ENCODE results near the gene HIPK4.
A peak's percentile ranks its signal among the peaks of the same experiment; 100 is the strongest.

Gene HIPK4

GRCh38 chr19:40366697-40367561 is 23.1 kb downstream of the HIPK4 start:
- no peak for DNase-seq (ENCODE audit: low spot score)

GRCh38 chr19:40365613-40366401 is 24.2 kb downstream of the HIPK4 start:
- no peak for DNase-seq (ENCODE audit: low spot score)

GRCh38 chr19:40365010-40365409 is 25.0 kb downstream of the HIPK4 start:
- no peak for DNase-seq (ENCODE audit: low spot score)

GRCh38 chr19:40363069-40363468 is 26.9 kb downstream of the HIPK4 start:
- DNase-seq (ENCODE audit: low spot score): no peak

GRCh38 chr19:40362160-40362559 is 27.8 kb downstream of the HIPK4 start:
- no peak for DNase-seq (ENCODE audit: low spot score)

- no peak for DNase-seq (ENCODE audit: low spot score)
Observed at GRCh38 chr19:40360708-40361241, 29.2 kb downstream of the HIPK4 start.

- no peak for DNase-seq (ENCODE audit: low spot score)
Observed at GRCh38 chr19:40360020-40360707, 29.8 kb downstream of the HIPK4 start.

- no peak for DNase-seq (ENCODE audit: low spot score)
Observed at GRCh38 chr19:40358773-40359172, 31.2 kb downstream of the HIPK4 start.

- no peak for DNase-seq (ENCODE audit: low spot score)
Observed at GRCh38 chr19:40357640-40358039, 32.3 kb downstream of the HIPK4 start.

- DNase-seq (ENCODE audit: low spot score): no peak
Observed at GRCh38 chr19:40356681-40357595, 33.0 kb downstream of the HIPK4 start.

- no peak for DNase-seq (ENCODE audit: low spot score)
Observed at GRCh38 chr19:40355975-40356680, 33.9 kb downstream of the HIPK4 start.

GRCh38 chr19:40348961-40349507 is 40.9 kb downstream of the HIPK4 start:
- DNase-seq (ENCODE audit: low spot score): no peak

GRCh38 chr19:40348125-40348913 is 41.7 kb downstream of the HIPK4 start, which contains the start of the genes C19orf47 and PLD3:
TSS of gene C19orf47 (minus strand) at chr19:40348397. CDS start at chr19:40341857, 6,540 bp downstream.
TSS of gene PLD3 (plus strand) at chr19:40348695. CDS start at chr19:40366484, 17,789 bp downstream.
- DNase-seq (ENCODE audit: low spot score): peak; percentile 100

- DNase-seq (ENCODE audit: low spot score): no peak
Observed at GRCh38 chr19:40344422-40344821, 45.6 kb downstream of the HIPK4 start.

GRCh38 chr19:40342644-40343311 is 47.2 kb downstream of the HIPK4 start:
- no peak for DNase-seq (ENCODE audit: low spot score)

- DNase-seq (ENCODE audit: low spot score): no peak
Observed at GRCh38 chr19:40341601-40342482, 48.1 kb downstream of the HIPK4 start.

- DNase-seq (ENCODE audit: low spot score): no peak
Observed at GRCh38 chr19:40339018-40339728, 50.8 kb downstream of the HIPK4 start.

Data from D341Med (cell line).